NCI-H1105 (cell line): ENCODE data around the gene LCT.
"Not testable (repeated sequence)": the region's sequence is repeated elsewhere in the genome, so short reads cannot be mapped to it uniquely, and the experiment has no call there.

Experiments
- DNase-seq: peaks from one replicate; lab custom pipeline; 2025; lab: John Stamatoyannopoulos, UW

Gene LCT

GRCh38 chr2:135836596-135837270 is at the start of gene LCT:
TSS of gene LCT (minus strand) at chr2:135837184. CDS start at chr2:135837169, 15 bp downstream.
- DNase-seq, result no peak

- no peak for DNase-seq
These were observed 48.7 kb upstream of the LCT start for GRCh38 chr2:135885709-135886108.

GRCh38 chr2:135882415-135882814 is 45.4 kb upstream of the LCT start:
- DNase-seq, result no peak

- not testable (repeated sequence) for DNase-seq
These were observed 39.8 kb upstream of the LCT start for GRCh38 chr2:135876770-135877169.

- DNase-seq, result peak; percentile 98
These were observed 39.2 kb upstream of the LCT start, which contains the start of gene MCM6 for GRCh38 chr2:135876066-135876711. TSS of gene MCM6 (minus strand) at chr2:135876443. CDS start at chr2:135876365, 78 bp downstream.

GRCh38 chr2:135875491-135876065 is 38.6 kb upstream of the LCT start:
- DNase-seq, result peak; percentile 34

- no peak for DNase-seq
These were observed 37.9 kb upstream of the LCT start for GRCh38 chr2:135874777-135875365.

- DNase-seq, result no peak
These were observed 33.6 kb upstream of the LCT start for GRCh38 chr2:135870571-135870970.

- no peak for DNase-seq
These were observed 26.2 kb upstream of the LCT start for GRCh38 chr2:135863233-135863632.

GRCh38 chr2:135862718-135863117 is 25.7 kb upstream of the LCT start:
- no peak for DNase-seq

GRCh38 chr2:135853401-135853800 is 16.4 kb upstream of the LCT start:
- no peak for DNase-seq

- DNase-seq, result no peak
These were observed 14.9 kb upstream of the LCT start for GRCh38 chr2:135851858-135852257.

- no peak for DNase-seq
These were observed 14.1 kb upstream of the LCT start for GRCh38 chr2:135850892-135851668.

GRCh38 chr2:135849087-135849486 is 12.1 kb upstream of the LCT start:
- DNase-seq, result no peak

GRCh38 chr2:135845997-135846396 is 9.0 kb upstream of the LCT start:
- DNase-seq, result no peak

- no peak for DNase-seq
These were observed 8.3 kb upstream of the LCT start for GRCh38 chr2:135845257-135845656.

- DNase-seq, result no peak
These were observed 7.4 kb upstream of the LCT start for GRCh38 chr2:135844301-135844895.

- DNase-seq, result no peak
These were observed 6.7 kb upstream of the LCT start for GRCh38 chr2:135843671-135844070.

- DNase-seq, result no peak
These were observed 3.6 kb upstream of the LCT start for GRCh38 chr2:135840601-135841000.

GRCh38 chr2:135839713-135840112 is 2.7 kb upstream of the LCT start:
- DNase-seq, result no peak

GRCh38 chr2:135838502-135838901 is 1.5 kb upstream of the LCT start:
- no peak for DNase-seq

GRCh38 chr2:135832891-135833290 is 4.1 kb downstream of the LCT start:
- DNase-seq, result no peak
